Lower leg skin (tissue), 3 donors: Measurements from ENCODE around the gene SLX4IP.

Experiments used
- POLR2A ChIP-seq, 2 donors: fragments of 450-650 bp; IDR thresholded peaks; one replicate each; pipeline ENCODE4 v1.6.1; 2016 to 2017; ENCODE audit warnings: antibody characterized with exemption in 2 of 2, mild to moderate bottlenecking in 1 of 2, moderate library complexity in 1 of 2
- TF ChIP-seq, protein P1 (sequence below), 3 donors: fragments of 450-650 bp; IDR thresholded peaks; one replicate each; pipeline ENCODE4 v1.5.1; 2016; ENCODE audit warnings: antibody characterized with exemption in 3 of 3, mild to moderate bottlenecking in 3 of 3, moderate library complexity in 2 of 3

GRCh38 chr20:10443936-10444335 lies 8.8 kb downstream of the SLX4IP start:
- TF ChIP-seq, protein P1, sequence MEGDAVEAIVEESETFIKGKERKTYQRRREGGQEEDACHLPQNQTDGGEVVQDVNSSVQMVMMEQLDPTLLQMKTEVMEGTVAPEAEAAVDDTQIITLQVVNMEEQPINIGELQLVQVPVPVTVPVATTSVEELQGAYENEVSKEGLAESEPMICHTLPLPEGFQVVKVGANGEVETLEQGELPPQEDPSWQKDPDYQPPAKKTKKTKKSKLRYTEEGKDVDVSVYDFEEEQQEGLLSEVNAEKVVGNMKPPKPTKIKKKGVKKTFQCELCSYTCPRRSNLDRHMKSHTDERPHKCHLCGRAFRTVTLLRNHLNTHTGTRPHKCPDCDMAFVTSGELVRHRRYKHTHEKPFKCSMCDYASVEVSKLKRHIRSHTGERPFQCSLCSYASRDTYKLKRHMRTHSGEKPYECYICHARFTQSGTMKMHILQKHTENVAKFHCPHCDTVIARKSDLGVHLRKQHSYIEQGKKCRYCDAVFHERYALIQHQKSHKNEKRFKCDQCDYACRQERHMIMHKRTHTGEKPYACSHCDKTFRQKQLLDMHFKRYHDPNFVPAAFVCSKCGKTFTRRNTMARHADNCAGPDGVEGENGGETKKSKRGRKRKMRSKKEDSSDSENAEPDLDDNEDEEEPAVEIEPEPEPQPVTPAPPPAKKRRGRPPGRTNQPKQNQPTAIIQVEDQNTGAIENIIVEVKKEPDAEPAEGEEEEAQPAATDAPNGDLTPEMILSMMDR (IDR thresholded peaks at IDR 0.05) = no peak
- no peak for TF ChIP-seq POLR2A (IDR thresholded peaks at IDR 0.05)
